Spinal cord (tissue), 10 donors: Measurements from ENCODE around the gene NFE2L2. TPM values are rescaled to one million over a fixed set of nuclear protein-coding genes. Genes with fewer than 3 reads are reported as not detected.

Experiments
- DNase-seq, 6 donors: peaks; one replicate each; pipeline versions ENCODE4 v3.0.0 to v3.0.0-alpha.2; 2013 to 2015; ENCODE audit warnings: low spot score in 6 of 6, low read depth in 4 of 6
- H3K27ac ChIP-seq: one replicate; pipeline ENCODE4 v1.5.1; 2013; ENCODE audit warnings: low read depth, low read length, control low read depth
- H3K27me3 ChIP-seq: one replicate; pipeline ENCODE4 v1.6.1; 2013; ENCODE audit warnings: low read length; ENCODE audit not compliant: control insufficient read depth, insufficient read depth
- H3K36me3 ChIP-seq: one replicate; pipeline ENCODE4 v1.6.1; 2013; ENCODE audit warnings: low read length; ENCODE audit not compliant: control insufficient read depth, insufficient read depth
- H3K4me1 ChIP-seq: one replicate; pipeline ENCODE4 v1.6.1; 2013; ENCODE audit warnings: low read length; ENCODE audit not compliant: control insufficient read depth, insufficient read depth
- H3K4me3 ChIP-seq: one replicate; pipeline ENCODE4 v1.5.1; 2013; ENCODE audit warnings: low read depth, low read length, control low read depth
- H3K9me3 ChIP-seq: one replicate; pipeline ENCODE4 v1.6.1; 2013; ENCODE audit warnings: low read length; ENCODE audit not compliant: control insufficient read depth, insufficient read depth
- WGBS: methylation state at CpG from one replicate; pipeline ENCODE4 v1.1.5; 2013; ENCODE audit warnings: missing lambda C conversion rate; ENCODE audit not compliant: insufficient coverage; 5-methylcytosine and 5-hydroxymethylcytosine counted together
- polyA plus RNA-seq, 2 donors: library from polyadenylated mRNA; unstranded; fragments of 120-200 nt; gene quantifications; one replicate each; pipeline ENCODE4 v1.2.1, GENCODE V29; 2013; ENCODE audit not compliant: insufficient read length in 2 of 2
- total RNA-seq, 2 donors: library from RNA; depleted of rRNA in 1 of 2; stranded (reverse); fragments of 120-200 nt in 1 of 2; fragments of >200 nt in 1 of 2; gene quantifications; one replicate each; pipeline versions ENCODE4 v1.2.3 to v1.2.4, GENCODE V29; 2013 to 2014
- donor health status: healthy.

Gene NFE2L2
- total and polyA plus RNA-seq, 4 donors, result 62.8 to 87.9 (median 64.8) TPM

DNA sequence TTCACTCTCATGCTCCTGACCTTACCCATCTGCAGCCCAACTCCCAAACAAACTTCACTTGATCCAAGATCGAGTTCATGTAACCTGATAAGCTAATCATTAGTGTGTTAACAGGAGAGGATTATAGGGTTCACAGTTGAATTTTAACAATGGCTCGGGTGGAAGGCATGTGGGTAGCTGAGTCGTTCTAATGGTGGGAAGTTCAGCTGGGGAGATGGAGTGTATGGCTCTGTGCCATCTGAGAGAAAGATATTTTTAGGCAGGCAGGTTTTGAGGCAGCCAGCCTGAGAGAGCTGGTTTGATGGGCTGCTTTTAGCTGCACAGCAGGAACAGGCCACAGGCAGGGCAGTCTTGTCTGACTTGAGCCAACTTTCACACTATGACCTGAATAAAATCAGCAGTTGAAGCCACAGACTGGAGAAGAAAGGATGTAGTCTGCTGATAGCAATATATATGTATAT lies 17.7 kb upstream of the NFE2L2 start:
- no peaks in the 10 kb centered on the region for H3K27me3 ChIP-seq
- WGBS, result 53% methylated on average over 2 of the region's 3 CpGs
- no peaks in the 10 kb centered on the region for H3K36me3 ChIP-seq
- no peak overlapping the region for H3K4me3 ChIP-seq
- peak in 2 of 6 donors; percentile 42 to 60 for DNase-seq
- H3K27ac ChIP-seq, result peak overlapping the region; percentile 27
- H3K4me1 ChIP-seq, result no peaks in the 10 kb centered on the region
- no peaks in the 10 kb centered on the region for H3K9me3 ChIP-seq

DNA sequence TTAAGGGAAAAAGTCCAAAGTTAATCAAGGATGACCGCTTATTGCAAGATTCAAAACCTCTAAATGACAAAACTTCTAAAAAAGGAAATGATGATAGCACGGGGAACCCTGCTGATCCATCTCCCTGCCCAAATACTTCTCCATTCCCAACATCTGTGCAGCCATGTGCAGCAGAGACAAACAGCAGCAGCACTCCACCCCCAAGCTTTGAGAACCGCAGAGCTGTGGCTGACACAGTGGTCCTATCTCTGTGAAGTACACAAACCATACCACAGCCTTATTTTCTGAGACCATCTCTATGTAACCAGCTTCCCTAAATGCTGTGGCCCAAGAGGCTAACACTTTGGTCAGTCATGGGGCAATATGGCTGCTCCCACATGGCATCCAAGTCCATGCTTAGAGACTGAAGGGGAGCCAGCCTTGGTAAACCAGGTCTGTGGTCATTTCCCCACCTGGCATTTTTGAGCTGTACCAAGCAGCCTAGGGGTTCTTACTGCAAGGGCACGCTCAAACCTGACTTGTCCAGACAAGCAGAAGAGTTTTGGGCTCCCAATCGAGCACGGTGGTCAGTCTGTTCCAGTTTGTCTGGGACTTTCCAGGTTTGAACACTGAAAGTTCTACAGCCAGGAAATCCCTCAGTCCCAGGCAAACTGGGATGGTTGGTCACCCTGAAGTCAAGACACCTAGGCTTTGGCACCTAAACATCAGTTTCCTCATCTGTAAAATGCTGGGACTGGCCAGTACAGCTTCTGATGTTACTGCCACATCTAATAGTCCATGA lies 17.1 kb upstream of the NFE2L2 start:
- Histone ChIP-seq H3K9me3 (no peaks in the 10 kb centered on the region), H3K4me1 (no peaks in the 10 kb centered on the region), H3K27me3 (no peaks in the 10 kb centered on the region), H3K27ac (no peak overlapping the region), H3K36me3 (no peaks in the 10 kb centered on the region), H3K4me3 (no peak overlapping the region)
- WGBS, result 88% methylated on average over 5 of the region's 6 CpGs
- DNase-seq, result no peak

DNA sequence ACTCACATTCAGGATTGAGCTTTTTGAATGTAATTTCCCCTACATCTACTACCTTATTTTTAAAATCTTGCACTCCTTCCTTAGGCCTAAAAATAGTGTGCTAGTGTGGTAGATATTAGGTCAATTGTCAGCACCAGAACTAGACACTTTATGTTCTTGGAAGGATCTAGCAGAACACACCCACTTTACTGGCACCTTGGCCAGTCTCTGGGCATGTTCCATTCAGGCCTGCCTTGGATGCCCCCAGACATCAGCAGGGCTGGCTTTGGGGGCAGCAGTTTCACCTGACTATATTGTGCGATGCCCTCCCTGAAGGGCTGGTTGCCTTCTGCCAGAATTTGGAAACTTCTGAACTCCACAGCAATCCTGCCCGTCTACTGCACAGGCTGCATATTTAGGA lies 15.3 kb upstream of the NFE2L2 start:
- no CpG with 5 or more reads among the region's 2 CpGs for WGBS
- no peak overlapping the region for H3K4me3 ChIP-seq
- no peaks in the 10 kb centered on the region for H3K4me1 ChIP-seq
- no peaks in the 10 kb centered on the region for H3K27me3 ChIP-seq
- no peaks in the 10 kb centered on the region for H3K36me3 ChIP-seq
- DNase-seq, result no peak
- H3K27ac ChIP-seq, result no peak overlapping the region
- H3K9me3 ChIP-seq, result no peaks in the 10 kb centered on the region

DNA sequence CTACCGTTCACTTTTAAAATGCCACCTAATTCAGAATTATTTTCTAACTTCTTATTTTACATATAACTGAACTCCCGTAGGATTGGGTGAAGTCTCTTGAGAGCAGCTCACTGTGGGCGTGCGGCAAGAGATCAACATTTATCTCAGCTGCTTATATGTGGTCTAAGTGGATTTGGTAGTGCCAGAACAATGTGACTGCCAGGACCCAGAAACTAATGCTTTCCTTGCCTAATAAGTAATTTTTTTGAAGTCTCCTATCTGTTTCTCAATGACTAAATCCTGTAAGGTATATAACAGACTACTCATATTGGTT lies 11.2 kb upstream of the NFE2L2 start:
- no peaks in the 10 kb centered on the region for H3K36me3 ChIP-seq
- peak overlapping the region; percentile 40 for H3K27ac ChIP-seq
- no peak overlapping the region for H3K4me3 ChIP-seq

DNA sequence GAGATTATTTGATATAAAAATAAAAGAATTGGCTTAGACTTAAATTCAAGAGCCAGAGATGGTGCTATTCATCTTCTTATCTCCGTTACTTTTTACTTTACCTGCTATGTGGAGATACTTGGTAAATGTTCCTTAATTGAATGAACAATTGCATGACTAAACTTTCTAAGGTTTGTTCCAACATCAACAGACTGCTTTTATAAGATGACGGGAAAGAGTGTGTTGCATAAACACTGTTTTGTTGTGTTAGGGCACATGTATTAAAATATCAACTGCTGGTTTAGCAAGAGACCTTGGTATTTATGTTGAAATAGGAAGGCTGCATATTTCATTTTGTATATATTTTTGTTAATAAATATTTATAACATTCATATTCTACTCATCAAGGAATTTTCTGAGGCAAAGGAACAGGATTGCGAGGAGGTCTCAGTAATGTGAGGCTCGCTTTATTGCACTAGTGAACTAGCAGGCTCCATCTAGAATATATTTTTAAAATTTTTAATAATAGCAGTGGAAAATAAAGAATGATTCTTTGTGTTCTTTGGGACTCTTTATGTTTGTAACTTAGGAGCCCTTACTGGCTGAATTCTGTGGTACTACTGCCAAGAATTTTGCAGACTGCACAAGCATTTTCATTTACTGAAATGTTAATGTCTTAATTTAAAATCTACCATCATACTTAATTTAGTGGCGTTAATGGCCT lies 10.7 kb upstream of the NFE2L2 start:
- peak in 1 of 6 donors; percentile 54 for DNase-seq
- Histone ChIP-seq H3K4me3 (no peak overlapping the region), H3K27me3 (no peaks in the 10 kb centered on the region), H3K27ac (peak overlapping the region; percentile 40), H3K9me3 (no peaks in the 10 kb centered on the region), H3K36me3 (no peaks in the 10 kb centered on the region), H3K4me1 (no peaks in the 10 kb centered on the region)
- no CpG with 5 or more reads among the region's 5 CpGs for WGBS

More for the DNA sequence above, 11.2 kb upstream of the NFE2L2 start:
- DNase-seq, result no peak
- H3K9me3 ChIP-seq, result no peaks in the 10 kb centered on the region
- H3K27me3 ChIP-seq, result no peaks in the 10 kb centered on the region
- H3K4me1 ChIP-seq, result no peaks in the 10 kb centered on the region
- WGBS, result no CpG with 5 or more reads among the region's 4 CpGs

DNA sequence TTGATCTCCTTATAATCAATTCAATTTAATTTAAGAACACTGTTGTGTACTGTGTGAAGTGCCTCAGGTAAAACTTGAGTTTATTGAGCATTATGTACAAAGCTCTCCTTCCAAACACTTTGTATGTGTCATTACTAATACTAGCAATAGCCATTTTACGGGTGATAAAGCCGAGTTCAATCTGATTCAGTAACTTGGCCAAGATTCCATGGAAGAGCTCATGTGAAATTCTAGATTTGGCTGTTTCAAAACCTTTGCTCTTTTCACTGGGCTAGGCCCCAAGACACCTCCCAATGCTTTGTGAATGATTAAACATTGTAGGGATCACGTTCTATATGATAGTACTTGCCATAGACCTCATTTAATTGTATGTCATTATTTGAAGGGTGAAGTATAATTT lies 8.9 kb upstream of the NFE2L2 start:
- no peak overlapping the region for H3K4me3 ChIP-seq
- no peaks in the 10 kb centered on the region for H3K4me1 ChIP-seq

DNA sequence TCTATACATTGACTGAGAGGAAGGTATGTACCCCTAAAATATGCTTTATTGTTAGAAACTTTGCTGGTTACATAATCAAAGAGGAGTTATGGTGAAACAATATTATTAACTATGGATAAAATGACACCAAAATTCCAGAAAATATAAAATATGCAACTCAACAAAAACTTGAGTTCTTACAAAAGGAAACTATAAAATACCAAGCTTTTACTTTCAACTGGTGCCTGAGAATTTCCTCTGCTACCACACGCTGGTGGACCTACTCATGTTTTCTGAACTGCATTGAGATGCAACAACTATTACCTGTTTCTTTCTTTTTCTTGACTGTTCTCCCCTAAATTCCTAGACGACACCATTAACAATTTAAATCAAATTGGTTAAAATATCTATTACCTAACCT lies 8.2 kb upstream of the NFE2L2 start:
- WGBS, result 82% methylated on average over 1 of the region's 2 CpGs
- no peaks in the 10 kb centered on the region for H3K27me3 ChIP-seq

More for the DNA sequence above, 8.9 kb upstream of the NFE2L2 start:
- no peaks in the 10 kb centered on the region for H3K9me3 ChIP-seq
- DNase-seq, result no peak
- no peaks in the 10 kb centered on the region for H3K36me3 ChIP-seq
- H3K27me3 ChIP-seq, result no peaks in the 10 kb centered on the region
- no CpG with 5 or more reads among the region's 3 CpGs for WGBS
- H3K27ac ChIP-seq, result no peak overlapping the region

DNA sequence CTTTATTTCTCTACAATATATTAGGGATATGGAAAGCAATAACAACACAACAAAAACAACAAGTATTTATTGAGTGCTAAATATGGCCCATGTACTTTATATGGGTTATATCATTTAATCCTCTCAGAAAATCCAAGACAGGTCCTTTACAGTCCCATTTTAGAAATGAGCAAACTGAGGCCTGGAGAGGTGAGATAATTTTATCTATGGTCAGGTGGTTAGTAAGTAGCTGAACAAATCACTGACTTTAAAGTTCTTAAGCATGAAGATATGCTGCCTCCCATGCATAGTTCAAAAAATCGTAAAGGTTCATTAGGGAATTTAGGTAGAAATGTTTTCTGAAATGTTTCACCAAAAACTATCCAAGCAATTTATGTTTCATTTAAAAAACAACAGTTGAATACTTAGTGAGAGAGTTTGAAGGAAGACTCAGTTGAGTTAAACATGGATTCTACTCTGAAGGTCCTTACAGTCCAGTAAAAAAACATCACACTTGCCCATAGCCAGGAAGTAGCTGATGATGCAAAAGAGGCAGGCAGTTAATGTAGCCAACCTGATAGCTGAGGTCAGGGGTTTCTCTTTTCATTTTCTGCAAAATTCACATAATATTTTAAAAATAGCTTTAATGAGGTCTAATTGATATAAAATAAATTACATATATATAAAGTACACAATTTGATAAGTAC lies 7.6 kb upstream of the NFE2L2 start:
- H3K27ac ChIP-seq, result no peak overlapping the region
- no peaks in the 10 kb centered on the region for H3K27me3 ChIP-seq
- H3K36me3 ChIP-seq, result no peaks in the 10 kb centered on the region
- H3K9me3 ChIP-seq, result no peaks in the 10 kb centered on the region
- no peak for DNase-seq
- no CpG with 5 or more reads among the region's 1 CpG for WGBS
- H3K4me3 ChIP-seq, result no peak overlapping the region
- H3K4me1 ChIP-seq, result no peaks in the 10 kb centered on the region

More for the DNA sequence above, 8.2 kb upstream of the NFE2L2 start:
- no peak overlapping the region for H3K27ac ChIP-seq
- no peaks in the 10 kb centered on the region for H3K9me3 ChIP-seq
- H3K4me3 ChIP-seq, result no peak overlapping the region
- H3K4me1 ChIP-seq, result no peaks in the 10 kb centered on the region
- no peaks in the 10 kb centered on the region for H3K36me3 ChIP-seq
- DNase-seq, result no peak

DNA sequence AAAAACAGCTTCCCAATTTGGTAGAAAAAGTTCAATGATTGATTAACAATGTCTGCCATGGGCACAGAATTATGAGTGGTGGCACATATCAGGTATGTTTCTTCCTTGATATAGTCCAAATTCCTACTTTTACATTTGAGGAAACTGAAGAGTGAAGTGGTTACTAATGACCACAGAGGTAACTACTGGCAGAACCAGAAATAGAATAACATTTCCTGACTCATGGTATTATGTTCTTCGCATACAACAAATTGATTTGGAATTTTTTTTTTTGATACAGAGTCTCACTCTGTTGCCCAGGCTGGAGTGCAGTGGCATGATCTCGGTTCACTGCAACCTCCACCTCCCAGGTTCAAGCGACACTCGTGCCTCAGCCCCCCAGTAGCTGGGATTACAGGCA lies 6.0 kb upstream of the NFE2L2 start:
- no peak overlapping the region for H3K27ac ChIP-seq
- H3K4me1 ChIP-seq, result no peaks in the 10 kb centered on the region
- H3K9me3 ChIP-seq, result no peaks in the 10 kb centered on the region
- 100% methylated on average over 2 of the region's 4 CpGs for WGBS
- no peaks in the 10 kb centered on the region for H3K27me3 ChIP-seq
- no peaks in the 10 kb centered on the region for H3K36me3 ChIP-seq
- no peak for DNase-seq
- no peak overlapping the region for H3K4me3 ChIP-seq
